OCI-LY3 (cell line): ENCODE data around the gene C21orf58.

Source experiments
- H2AFZ ChIP-seq: fragments of 200-600, 300-600 bp; shearing (Covaris generic); 2 replicates; pipeline ENCODE4 v1.6.0; 2014; ENCODE audit warnings: antibody characterized with exemption, low read depth, low read length
- H3K27ac ChIP-seq: fragments of 200-600, 300-600 bp; sonication (generic); 2 replicates; pipeline ENCODE4 v1.5.1; 2014; ENCODE audit warnings: mild to moderate bottlenecking, low read length, moderate library complexity, mixed read lengths
- H3K27me3 ChIP-seq: fragments of 200-600, 300-600 bp; sonication (generic); 2 replicates; pipeline ENCODE4 v1.6.1; 2014; ENCODE audit warnings: low read depth, low read length, mixed read lengths
- H3K36me3 ChIP-seq: fragments of 200-600, 300-600 bp; sonication (generic); replicated peaks from 2 replicates; pipeline ENCODE3; 2014; ENCODE audit warnings: low read depth, low read length, mixed read lengths
- H3K4me1 ChIP-seq: fragments of 300-600, 200-600 bp; sonication (generic); 2 replicates; pipeline ENCODE4 v1.6.1; 2014; ENCODE audit warnings: low read length, mixed read lengths
- H3K4me2 ChIP-seq: fragments of 200-600, 300-600 bp; sonication (generic); 2 replicates; pipeline ENCODE4 v1.6.1; 2014; ENCODE audit warnings: low read length, mixed read lengths
- H3K4me3 ChIP-seq: fragments of 300-600, 200-600 bp; sonication (generic); 2 replicates; pipeline ENCODE4 v1.5.1; 2014; ENCODE audit warnings: antibody characterized with exemption, mild to moderate bottlenecking, low read length, moderate library complexity
- H3K79me2 ChIP-seq: fragments of 300-600, 200-600 bp; shearing (Covaris generic); 2 replicates; pipeline ENCODE4 v1.6.1; 2014; ENCODE audit warnings: mild to moderate bottlenecking, low read length, mixed read lengths
- H3K9ac ChIP-seq: fragments of 300-600, 200-600 bp; shearing (Covaris generic); 2 replicates; pipeline ENCODE4 v1.6.0; 2014; ENCODE audit warnings: mild to moderate bottlenecking, low read length, moderate library complexity
- H3K9me3 ChIP-seq: fragments of 200-600, 300-600 bp; shearing (Covaris generic); 2 replicates; pipeline ENCODE4 v1.6.1; 2014; ENCODE audit warnings: low read length, mixed read lengths; ENCODE audit not compliant: insufficient read depth
- H4K20me1 ChIP-seq: fragments of 200-600, 300-600 bp; sonication (generic); 2 replicates; pipeline ENCODE4 v1.6.1; 2016; ENCODE audit warnings: low read length, mixed read lengths; ENCODE audit not compliant: insufficient read depth
- CTCF ChIP-seq: fragments of 200-600, 300-600 bp; sonication (generic); IDR thresholded peaks from 2 replicates; pipeline ENCODE4 v1.5.1; 2014; ENCODE audit warnings: antibody characterized with exemption, low read length, low read depth
- EZH2phosphoT487 ChIP-seq: fragments of 200-600 bp; shearing (Covaris generic); IDR thresholded peaks from 2 replicates; pipeline ENCODE4 v1.6.1; 2018; ENCODE audit warnings: antibody characterized with exemption, mixed run types, low read depth

The C21orf58 gene

DNA sequence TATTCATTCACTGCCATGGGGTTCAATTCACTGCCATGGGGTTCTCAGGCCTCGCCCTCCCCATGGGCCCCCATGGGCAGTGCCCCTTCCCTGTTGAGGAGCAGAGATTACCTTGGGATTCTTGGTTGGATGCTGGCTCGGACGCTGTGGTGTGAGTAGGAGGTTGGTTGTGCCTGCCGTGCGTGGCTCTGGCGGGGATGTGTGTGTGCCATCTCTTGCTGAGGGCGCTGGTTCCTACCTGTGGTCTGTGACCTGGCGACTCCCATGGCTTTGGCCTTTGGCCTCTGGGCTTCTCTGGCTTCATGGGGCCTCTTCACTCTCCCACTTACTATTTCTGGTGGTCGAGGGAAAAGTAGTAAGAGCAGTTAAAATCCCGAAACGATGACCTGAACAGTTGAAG, 42.4 kb upstream of the C21orf58 start:
- Histone ChIP-seq H3K27me3 (no peaks in the 10 kb centered on the region), H4K20me1 (peaks cover 9% of the 10 kb centered on the region), H3K4me2 (no peak overlapping the region), H3K36me3 (peaks cover 28% of the 10 kb centered on the region), H3K9ac (no peak overlapping the region), H3K27ac (no peak overlapping the region), H3K4me3 (no peak overlapping the region), H3K79me2 (peaks cover 6% of the 10 kb centered on the region), H3K9me3 (no peaks in the 10 kb centered on the region), H3K4me1 (peaks cover 31% of the 10 kb centered on the region), H2AFZ (no peak overlapping the region)
- TF ChIP-seq CTCF = no peak
- TF ChIP-seq EZH2phosphoT487 = no peak

DNA sequence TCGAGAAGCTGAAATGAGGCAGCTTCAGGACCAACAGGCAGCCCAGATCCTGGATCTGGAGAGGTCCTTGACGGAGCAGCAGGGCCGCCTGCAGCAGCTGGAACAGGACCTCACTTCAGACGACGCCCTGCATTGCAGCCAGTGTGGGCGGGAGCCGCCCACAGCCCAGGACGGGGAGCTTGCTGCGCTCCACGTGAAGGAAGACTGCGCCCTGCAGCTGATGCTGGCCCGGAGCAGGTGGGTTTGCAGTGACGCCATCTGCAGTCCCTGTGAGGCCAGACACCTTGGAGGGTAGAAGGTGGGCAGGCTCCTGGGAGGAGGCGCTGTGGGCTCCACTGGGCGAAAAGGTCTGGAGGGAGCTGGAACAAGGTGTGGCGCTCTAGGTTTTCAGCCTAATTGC, 40.0 kb upstream of the C21orf58 start:
- Histone ChIP-seq H3K27me3 (no peaks in the 10 kb centered on the region), H4K20me1 (peaks cover 4% of the 10 kb centered on the region), H2AFZ (no peak overlapping the region), H3K9me3 (no peaks in the 10 kb centered on the region), H3K4me2 (no peak overlapping the region), H3K4me3 (no peak overlapping the region), H3K4me1 (peaks cover 9% of the 10 kb centered on the region), H3K27ac (no peak overlapping the region), H3K9ac (no peak overlapping the region), H3K79me2 (no peaks in the 10 kb centered on the region), H3K36me3 (peaks cover 28% of the 10 kb centered on the region)
- TF ChIP-seq CTCF (no peak), EZH2phosphoT487 (no peak)

DNA sequence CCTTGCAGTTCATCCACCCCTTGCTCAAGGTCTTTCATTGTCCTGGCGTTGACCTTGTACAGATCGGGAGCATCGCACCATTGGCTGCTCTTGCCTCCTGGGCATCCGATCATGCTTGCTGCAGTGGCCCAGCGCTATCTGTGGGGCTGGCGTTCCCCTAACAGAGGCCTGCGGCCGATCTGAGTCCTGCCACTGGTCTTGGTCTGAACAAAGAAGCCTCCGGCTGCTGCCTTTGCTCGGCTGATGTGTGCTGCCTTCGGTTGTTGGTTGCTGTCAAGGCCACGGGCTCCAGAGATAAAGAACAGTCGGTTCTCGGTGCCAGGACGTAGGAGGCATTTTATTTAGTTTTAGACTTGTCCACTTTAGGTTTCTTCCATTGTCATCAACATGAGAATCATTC, 39.3 kb upstream of the C21orf58 start:
- Histone ChIP-seq H2AFZ (no peak overlapping the region), H3K9ac (no peak overlapping the region), H3K27ac (no peak overlapping the region), H3K36me3 (peaks cover 32% of the 10 kb centered on the region), H3K4me2 (no peak overlapping the region), H3K79me2 (no peaks in the 10 kb centered on the region), H3K4me1 (peaks cover 3% of the 10 kb centered on the region), H4K20me1 (no peaks in the 10 kb centered on the region), H3K4me3 (no peak overlapping the region), H3K27me3 (no peaks in the 10 kb centered on the region), H3K9me3 (no peaks in the 10 kb centered on the region)
- TF ChIP-seq EZH2phosphoT487 (no peak), CTCF (no peak)

DNA sequence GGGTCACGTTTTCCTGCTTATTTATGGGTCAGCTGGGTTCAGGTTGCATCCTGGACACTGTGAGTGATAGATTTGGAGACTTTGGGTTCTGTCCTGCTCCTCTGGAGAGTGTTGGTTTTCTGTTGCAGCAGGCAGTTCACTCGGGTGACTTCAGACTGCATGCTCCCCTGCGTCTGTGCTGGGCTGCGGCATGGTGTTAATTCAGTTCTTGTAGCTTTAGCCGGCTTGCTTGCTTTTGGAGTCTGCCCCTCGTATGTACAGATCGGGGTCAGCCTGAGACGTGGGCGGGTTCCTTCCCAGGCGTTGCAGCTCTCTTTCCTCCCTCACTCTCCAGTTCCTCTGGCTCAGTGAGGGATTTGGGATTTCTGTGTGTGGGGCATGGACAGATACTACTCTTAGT, 38.3 kb upstream of the C21orf58 start:
- Histone ChIP-seq H3K4me1 (peaks cover 11% of the 10 kb centered on the region), H3K9me3 (no peaks in the 10 kb centered on the region), H3K27me3 (no peaks in the 10 kb centered on the region), H2AFZ (no peak overlapping the region), H3K79me2 (no peaks in the 10 kb centered on the region), H3K4me2 (no peak overlapping the region), H3K36me3 (peaks cover 30% of the 10 kb centered on the region), H3K9ac (no peak overlapping the region), H3K27ac (no peak overlapping the region), H4K20me1 (no peaks in the 10 kb centered on the region), H3K4me3 (no peak overlapping the region)
- no peak for TF ChIP-seq CTCF
- no peak for TF ChIP-seq EZH2phosphoT487
